ENCODE data around the gene ZNF689. TPM values are rescaled to one million over a fixed set of nuclear protein-coding genes. Genes with fewer than 3 reads are reported as not detected.

ZNF689 gene
- total and polyA plus RNA-seq, 2 of the 4 experiments (the other 2 are of a cell fraction): 2.7 to 2.9 TPM

DNA sequence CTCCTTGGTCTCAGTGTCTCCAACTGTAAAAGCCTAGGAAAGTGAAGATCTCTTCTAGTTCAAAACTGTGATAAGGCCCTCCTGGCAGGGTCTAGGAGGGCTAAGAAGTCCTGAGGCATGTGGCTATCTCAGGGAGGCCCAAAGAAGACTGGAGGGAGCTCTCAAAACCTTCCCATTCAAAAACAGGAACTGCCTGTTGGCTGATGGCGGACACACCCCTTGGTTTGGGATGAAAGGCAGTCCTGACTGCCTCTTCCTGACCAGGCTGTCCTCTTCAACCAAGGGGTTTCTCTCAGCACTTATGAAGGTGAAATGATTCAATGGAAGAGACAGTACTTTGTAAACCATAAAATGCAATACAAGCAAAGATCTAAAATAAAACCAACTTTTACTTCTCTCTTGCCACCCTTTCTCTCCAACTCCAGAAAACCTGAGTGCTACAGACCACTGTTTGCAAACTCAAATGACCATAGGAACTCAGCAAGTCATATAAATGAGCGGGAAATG lies 56.7 kb downstream of the ZNF689 start:
- Histone ChIP-seq H3K27ac (ENCODE audit: insufficient read depth, low read length) (no peak overlapping the region), H3K79me1 (ENCODE audit: low read depth in 1 of 2, low read length in 2 of 2) (peaks cover 16 to 40% of the 10 kb centered on the region in 2 experiments; a peak in 2 of 4 replicates), H3K9me1 (ENCODE audit: insufficient read depth, low read length) (peaks cover 6% of the 10 kb centered on the region; the same call in 1 of the 2 replicates), H2AK5ac (ENCODE audit: low read depth, low read length) (no peak overlapping the region), H2BK5ac (ENCODE audit: low read depth, low read length, poor library complexity, severe bottlenecking) (no peak overlapping the region), H3K18ac (ENCODE audit: low read depth, low read length) (no peak overlapping the region), H3K56ac (ENCODE audit: extremely low read depth, insufficient read depth, low read length) (no peak overlapping the region), H3K23ac (ENCODE audit: low read depth, low read length) (no peak overlapping the region), H2AFZ (replicated peaks; ENCODE audit: low read length, poor library complexity) (no peak overlapping the region), H2BK120ac (ENCODE audit: low read depth, low read length) (no peak overlapping the region), H2AK9ac (replicated peaks; ENCODE audit: low read depth, low read length, poor library complexity) (no peak overlapping the region), H3K4ac (ENCODE audit: low read depth, low read length) (no peak overlapping the region), H2BK20ac (ENCODE audit: low read depth, low read length) (no peak overlapping the region), H4K8ac (ENCODE audit: low read depth in 2 of 2, low read length in 2 of 2) (no peak overlapping the region), H2BK15ac (ENCODE audit: low read depth, low read length) (no peak overlapping the region), H4K20me1 (ENCODE audit: insufficient read depth, low read length) (no peaks in the 10 kb centered on the region; the same call in 1 of the 2 replicates), H3K27me3 (ENCODE audit: control insufficient read depth, insufficient read depth, low read length) (no peaks in the 10 kb centered on the region), H4K91ac (ENCODE audit: insufficient read depth, low read depth, low read length) (no peak overlapping the region), H3K4me3 (ENCODE audit: insufficient read depth, low read depth, low read length) (no peak overlapping the region), H3K9me3 (ENCODE audit: control insufficient read depth, insufficient read depth, low read length) (no peaks in the 10 kb centered on the region), H3K4me1 (ENCODE audit: control insufficient read depth, insufficient read depth, low read length) (peaks cover 6% of the 10 kb centered on the region), H3K4me2 (ENCODE audit: low read depth, low read length) (no peak overlapping the region), H4K5ac (ENCODE audit: low read depth, low read length) (no peak overlapping the region), H3K14ac (replicated peaks; ENCODE audit: low read depth, low read length) (no peak overlapping the region), H3K9ac (ENCODE audit: low read depth, low read length) (no peak overlapping the region), H3K36me3 (ENCODE audit: control insufficient read depth, insufficient read depth, low read length) (peaks cover 23% of the 10 kb centered on the region)
- CTCF ChIA-PET: no interaction called here
- dilution Hi-C loops (cut with HindIII; ENCODE audit: low sequenced_read_pairs, unreplicated experiment): no loop called here
- no peak for TF ChIP-seq CHD1 (IDR thresholded peaks at IDR 0.05; ENCODE audit: low read depth, low read length)
- TF ChIP-seq RAD21 (IDR thresholded peaks at IDR 0.05; ENCODE audit: low read length): no peak
- no peak for TF ChIP-seq MAZ (IDR thresholded peaks at IDR 0.05; ENCODE audit: borderline replicate concordance, low read depth, low read length)
- TF ChIP-seq MAFK (IDR thresholded peaks at IDR 0.05; ENCODE audit: low read depth, low read length): no peak
- no peak for TF ChIP-seq MXI1 (IDR thresholded peaks at IDR 0.05; ENCODE audit: borderline replicate concordance, low read depth, low read length)
- TF ChIP-seq CTCF (conservative IDR thresholded peaks at IDR 0.05; ENCODE audit: low read depth, low read length): no peak
- TF ChIP-seq RFX5 (IDR thresholded peaks at IDR 0.05; ENCODE audit: low read depth, low read length): no peak
- TF ChIP-seq, protein P1, sequence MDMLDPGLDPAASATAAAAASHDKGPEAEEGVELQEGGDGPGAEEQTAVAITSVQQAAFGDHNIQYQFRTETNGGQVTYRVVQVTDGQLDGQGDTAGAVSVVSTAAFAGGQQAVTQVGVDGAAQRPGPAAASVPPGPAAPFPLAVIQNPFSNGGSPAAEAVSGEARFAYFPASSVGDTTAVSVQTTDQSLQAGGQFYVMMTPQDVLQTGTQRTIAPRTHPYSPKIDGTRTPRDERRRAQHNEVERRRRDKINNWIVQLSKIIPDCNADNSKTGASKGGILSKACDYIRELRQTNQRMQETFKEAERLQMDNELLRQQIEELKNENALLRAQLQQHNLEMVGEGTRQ (IDR thresholded peaks at IDR 0.05; ENCODE audit: low read depth, low read length): no peak
- TF ChIP-seq POLR2A (IDR thresholded peaks at IDR 0.05; ENCODE audit: low read depth, low read length): no peak
- no peak for TF ChIP-seq FOS (IDR thresholded peaks at IDR 0.05; ENCODE audit: low read depth, low read length)
- TF ChIP-seq BHLHE40 (IDR thresholded peaks at IDR 0.05; ENCODE audit: low read depth, low read length): no peak
- no peak for TF ChIP-seq NFE2L2 (IDR thresholded peaks at IDR 0.05; ENCODE audit: low read depth, low read length)
- TF ChIP-seq, protein P2, sequence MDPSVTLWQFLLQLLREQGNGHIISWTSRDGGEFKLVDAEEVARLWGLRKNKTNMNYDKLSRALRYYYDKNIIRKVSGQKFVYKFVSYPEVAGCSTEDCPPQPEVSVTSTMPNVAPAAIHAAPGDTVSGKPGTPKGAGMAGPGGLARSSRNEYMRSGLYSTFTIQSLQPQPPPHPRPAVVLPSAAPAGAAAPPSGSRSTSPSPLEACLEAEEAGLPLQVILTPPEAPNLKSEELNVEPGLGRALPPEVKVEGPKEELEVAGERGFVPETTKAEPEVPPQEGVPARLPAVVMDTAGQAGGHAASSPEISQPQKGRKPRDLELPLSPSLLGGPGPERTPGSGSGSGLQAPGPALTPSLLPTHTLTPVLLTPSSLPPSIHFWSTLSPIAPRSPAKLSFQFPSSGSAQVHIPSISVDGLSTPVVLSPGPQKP (IDR thresholded peaks at IDR 0.05; ENCODE audit: borderline replicate concordance, low read depth, low read length): no peak
- no peak for TF ChIP-seq CEBPB (IDR thresholded peaks at IDR 0.05; ENCODE audit: low read depth, low read length)
- TF ChIP-seq RCOR1 (IDR thresholded peaks at IDR 0.05; ENCODE audit: insufficient replicate concordance, low read length): no peak
- ATAC-seq (ENCODE audit: low read depth): no peak
- BruUV-seq (replicated peaks): no TSS peak
- in situ Hi-C loops (cut with MboI; ENCODE audit: low sequenced_read_pairs): no loop called here
- POLR2A ChIA-PET (ENCODE audit: unreplicated experiment): interaction anchor here (0.7 kb wide), 1 partner anchor 18 kb away, joined by 4 read pairs; no protein-coding TSS in a partner anchor
- no peak for DNase-seq
- no CpG with 5 or more reads among the region's 2 CpGs for WGBS, 2 experiments (ENCODE audit: extremely low coverage in 2 of 2, insufficient read length in 1 of 2)
- intact Hi-C loops (cut with micrococcal nuclease): no loop called here

Data from IMR-90 (cell line).